Measurements from ENCODE around the gene FPGS.

Gene FPGS

DNA sequence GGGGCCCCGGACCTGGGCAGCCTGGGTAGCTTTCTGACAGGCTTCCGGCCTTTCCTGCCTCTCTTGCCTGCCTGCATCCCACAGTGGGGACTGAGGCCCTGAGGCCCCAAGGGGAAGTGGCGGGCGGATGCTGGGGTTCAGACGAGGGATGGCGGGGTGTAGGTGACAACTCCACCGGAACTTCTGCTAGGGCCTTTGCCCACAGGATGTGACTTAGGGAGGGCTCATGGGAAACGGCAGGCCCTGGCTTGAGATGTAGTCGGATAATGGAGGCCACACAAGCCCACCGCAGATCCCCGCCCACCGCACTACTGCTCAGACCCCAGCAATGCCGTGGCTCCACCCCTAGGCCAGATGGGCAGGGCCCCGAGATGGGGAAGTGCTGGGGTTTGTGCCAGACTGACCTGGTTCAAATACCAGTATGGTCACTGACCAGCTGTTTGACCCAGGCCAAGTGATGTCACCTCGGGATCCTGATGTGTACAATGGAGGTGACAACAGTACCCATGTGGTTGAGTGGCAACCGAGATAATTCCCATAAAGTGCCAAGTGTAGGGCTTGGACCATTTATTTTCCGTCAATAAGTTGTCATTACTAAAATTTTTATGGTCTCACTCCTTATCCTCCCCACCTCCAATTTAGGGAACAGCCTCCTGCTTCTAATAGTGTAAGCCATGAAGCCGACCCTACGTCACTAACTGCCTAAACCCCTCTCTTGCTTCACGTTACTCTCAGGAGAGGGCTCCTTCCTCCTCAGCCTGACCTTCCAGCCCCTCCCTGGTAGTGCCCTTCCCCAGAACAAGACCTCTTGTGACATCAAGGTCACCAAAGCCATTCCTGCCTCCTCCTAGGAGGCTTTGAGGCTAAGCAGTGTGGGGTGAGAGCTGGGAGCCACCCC is 19.3 kb upstream of the FPGS start:
- DNase-seq: no peak
- Mint-ChIP-seq H3K4me3 (no peak overlapping the region), H3K36me3 (ENCODE audit: low read depth) (peaks cover 11% of the 10 kb centered on the region)

DNA sequence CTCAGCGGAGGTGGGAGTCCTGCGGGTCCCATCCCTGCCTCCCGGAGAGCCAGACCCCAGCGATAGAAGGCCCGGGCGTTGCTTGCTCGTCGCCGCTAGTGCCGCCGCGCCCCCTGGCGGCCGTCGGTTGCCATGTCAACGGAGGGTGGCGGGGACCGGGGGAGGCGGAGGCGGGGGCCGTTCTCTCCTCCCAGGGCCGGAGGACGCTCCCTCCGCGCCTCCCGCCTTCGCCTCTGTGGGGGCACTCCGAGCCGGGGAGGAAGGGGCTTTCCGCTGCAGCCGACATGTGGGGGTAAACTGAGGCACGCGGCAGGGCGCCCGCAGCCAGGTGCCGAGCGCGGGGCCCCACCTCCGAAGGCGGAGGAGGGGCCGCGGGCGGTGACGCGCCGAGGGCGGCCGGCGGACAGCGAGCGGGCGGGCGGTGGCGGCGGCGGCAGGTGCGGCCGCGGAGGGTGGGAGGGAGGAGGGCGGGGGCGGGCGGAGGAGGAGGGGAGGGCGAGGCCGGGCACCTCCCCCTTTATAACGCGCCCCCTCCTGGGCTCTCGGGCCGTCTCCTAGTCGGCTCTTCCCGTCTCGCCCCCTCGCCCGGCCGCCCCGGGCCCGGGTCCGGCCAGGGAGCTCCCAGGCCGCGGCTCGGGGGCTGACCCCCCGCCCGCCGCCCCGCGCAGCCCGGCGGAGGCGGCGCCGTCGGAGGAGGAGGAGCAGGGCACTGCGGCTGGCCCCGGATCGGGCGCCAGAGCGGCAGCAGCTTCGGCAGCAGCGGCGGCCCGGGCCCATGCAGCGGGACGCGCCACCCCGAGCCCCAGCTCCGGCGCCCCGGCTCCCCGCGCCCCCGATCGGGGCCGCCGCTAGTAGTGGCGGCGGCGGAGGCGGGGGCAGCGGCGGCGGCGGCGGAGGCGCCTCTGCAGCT is 17.4 kb upstream of the FPGS start:
- peak; percentile 89 for DNase-seq
- H3K27me3 Mint-ChIP-seq (ENCODE audit: low read depth, poor library complexity): peaks cover 9% of the 10 kb centered on the region
- H3K27ac Mint-ChIP-seq: no peak overlapping the region
- H3K4me3 Mint-ChIP-seq: peak overlapping the region; percentile 96
- TF ChIP-seq, protein P1, sequence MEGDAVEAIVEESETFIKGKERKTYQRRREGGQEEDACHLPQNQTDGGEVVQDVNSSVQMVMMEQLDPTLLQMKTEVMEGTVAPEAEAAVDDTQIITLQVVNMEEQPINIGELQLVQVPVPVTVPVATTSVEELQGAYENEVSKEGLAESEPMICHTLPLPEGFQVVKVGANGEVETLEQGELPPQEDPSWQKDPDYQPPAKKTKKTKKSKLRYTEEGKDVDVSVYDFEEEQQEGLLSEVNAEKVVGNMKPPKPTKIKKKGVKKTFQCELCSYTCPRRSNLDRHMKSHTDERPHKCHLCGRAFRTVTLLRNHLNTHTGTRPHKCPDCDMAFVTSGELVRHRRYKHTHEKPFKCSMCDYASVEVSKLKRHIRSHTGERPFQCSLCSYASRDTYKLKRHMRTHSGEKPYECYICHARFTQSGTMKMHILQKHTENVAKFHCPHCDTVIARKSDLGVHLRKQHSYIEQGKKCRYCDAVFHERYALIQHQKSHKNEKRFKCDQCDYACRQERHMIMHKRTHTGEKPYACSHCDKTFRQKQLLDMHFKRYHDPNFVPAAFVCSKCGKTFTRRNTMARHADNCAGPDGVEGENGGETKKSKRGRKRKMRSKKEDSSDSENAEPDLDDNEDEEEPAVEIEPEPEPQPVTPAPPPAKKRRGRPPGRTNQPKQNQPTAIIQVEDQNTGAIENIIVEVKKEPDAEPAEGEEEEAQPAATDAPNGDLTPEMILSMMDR (IDR thresholded peaks at IDR 0.05): peak; percentile 79
- peaks cover 29% of the 10 kb centered on the region for H3K36me3 Mint-ChIP-seq (ENCODE audit: low read depth)
- H3K4me1 Mint-ChIP-seq: peaks cover 37% of the 10 kb centered on the region
- no peaks in the 10 kb centered on the region for H3K9me3 Mint-ChIP-seq

More for the DNA sequence above, 19.3 kb upstream of the FPGS start:
- TF ChIP-seq, protein P1 (IDR thresholded peaks at IDR 0.05): no peak
- H3K9me3 Mint-ChIP-seq: no peaks in the 10 kb centered on the region
- peaks cover 6% of the 10 kb centered on the region for H3K27me3 Mint-ChIP-seq (ENCODE audit: low read depth, poor library complexity)
- H3K4me1 Mint-ChIP-seq: peaks cover 46% of the 10 kb centered on the region
- no peak overlapping the region for H3K27ac Mint-ChIP-seq

DNA sequence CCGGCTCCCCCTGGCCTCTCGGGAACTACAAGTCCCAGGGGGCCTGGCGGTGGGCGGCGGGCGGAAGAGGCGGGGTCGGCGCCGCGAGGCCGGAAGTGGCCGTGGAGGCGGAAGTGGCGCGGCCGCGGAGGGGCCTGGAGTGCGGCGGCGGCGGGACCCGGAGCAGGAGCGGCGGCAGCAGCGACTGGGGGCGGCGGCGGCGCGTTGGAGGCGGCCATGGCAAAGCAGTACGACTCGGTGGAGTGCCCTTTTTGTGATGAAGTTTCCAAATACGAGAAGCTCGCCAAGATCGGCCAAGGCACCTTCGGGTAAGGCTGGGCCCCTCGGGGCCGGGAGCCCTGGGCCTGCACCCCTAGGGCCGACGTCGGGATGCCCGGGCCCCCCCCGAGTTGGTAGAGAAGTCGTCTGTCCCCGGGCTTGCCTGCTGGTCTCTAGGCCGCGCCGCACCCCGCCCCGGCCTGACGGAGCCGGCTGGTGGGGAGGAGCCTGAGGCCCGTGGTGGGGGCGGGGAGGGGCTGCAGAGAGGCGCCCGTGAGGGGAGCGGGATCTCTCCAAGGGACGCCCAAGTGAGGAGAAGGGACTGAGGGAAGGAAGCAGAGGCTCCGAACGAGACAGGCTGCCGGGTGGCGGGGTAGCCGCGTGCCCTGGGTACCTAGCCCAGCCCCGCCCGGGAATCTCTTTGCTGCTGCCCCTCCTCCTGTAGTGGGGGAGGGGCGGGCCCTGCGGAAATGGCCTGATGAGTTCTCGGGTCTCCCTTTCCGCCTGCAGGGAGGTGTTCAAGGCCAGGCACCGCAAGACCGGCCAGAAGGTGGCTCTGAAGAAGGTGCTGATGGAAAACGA is 16.5 kb upstream of the FPGS start, which contains the start of gene CDK9:
TSS of gene CDK9 (plus strand) at position 102 of the 840 bp plus-strand sequence. CDS start at position 217, 115 bp downstream.
- H3K9me3 Mint-ChIP-seq: no peaks in the 10 kb centered on the region
- peak within 1 kb of the TSS; percentile 88 for H3K27ac Mint-ChIP-seq
- H3K27me3 Mint-ChIP-seq (ENCODE audit: low read depth, poor library complexity): peaks cover 10% of the 10 kb centered on the region
- peaks cover 37% of the 10 kb centered on the region for H3K4me1 Mint-ChIP-seq
- peak; percentile 96 for DNase-seq
- peaks cover 35% of the 10 kb centered on the region for H3K36me3 Mint-ChIP-seq (ENCODE audit: low read depth)
- TF ChIP-seq, protein P1 (IDR thresholded peaks at IDR 0.05): no peak
- H3K4me3 Mint-ChIP-seq: peak within 1 kb of the TSS; percentile 96

DNA sequence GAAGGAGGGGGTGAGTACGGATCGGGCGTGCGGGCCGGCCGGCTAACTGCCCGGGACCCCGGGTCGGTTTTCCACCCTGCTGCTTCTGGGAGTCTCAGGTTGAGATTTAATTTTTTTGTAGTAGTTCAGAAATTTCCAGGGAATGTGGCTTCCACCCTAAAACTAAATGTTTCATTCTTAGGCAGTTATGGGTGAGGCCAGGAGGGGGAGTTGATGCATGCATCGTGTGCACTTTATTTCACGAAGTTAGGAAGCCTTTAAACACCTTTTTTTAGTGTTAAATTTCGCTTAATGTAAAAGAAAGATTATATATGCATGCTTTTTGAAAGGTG is 15.9 kb upstream of the FPGS start:
- Mint-ChIP-seq H3K36me3 (ENCODE audit: low read depth) (peaks cover 41% of the 10 kb centered on the region), H3K27ac (peak overlapping the region; percentile 88), H3K9me3 (no peaks in the 10 kb centered on the region), H3K4me3 (peak overlapping the region; percentile 96), H3K4me1 (peaks cover 35% of the 10 kb centered on the region), H3K27me3 (ENCODE audit: low read depth, poor library complexity) (peaks cover 10% of the 10 kb centered on the region)
- TF ChIP-seq, protein P1 (IDR thresholded peaks at IDR 0.05): peak; percentile 36
- no peak for DNase-seq

DNA sequence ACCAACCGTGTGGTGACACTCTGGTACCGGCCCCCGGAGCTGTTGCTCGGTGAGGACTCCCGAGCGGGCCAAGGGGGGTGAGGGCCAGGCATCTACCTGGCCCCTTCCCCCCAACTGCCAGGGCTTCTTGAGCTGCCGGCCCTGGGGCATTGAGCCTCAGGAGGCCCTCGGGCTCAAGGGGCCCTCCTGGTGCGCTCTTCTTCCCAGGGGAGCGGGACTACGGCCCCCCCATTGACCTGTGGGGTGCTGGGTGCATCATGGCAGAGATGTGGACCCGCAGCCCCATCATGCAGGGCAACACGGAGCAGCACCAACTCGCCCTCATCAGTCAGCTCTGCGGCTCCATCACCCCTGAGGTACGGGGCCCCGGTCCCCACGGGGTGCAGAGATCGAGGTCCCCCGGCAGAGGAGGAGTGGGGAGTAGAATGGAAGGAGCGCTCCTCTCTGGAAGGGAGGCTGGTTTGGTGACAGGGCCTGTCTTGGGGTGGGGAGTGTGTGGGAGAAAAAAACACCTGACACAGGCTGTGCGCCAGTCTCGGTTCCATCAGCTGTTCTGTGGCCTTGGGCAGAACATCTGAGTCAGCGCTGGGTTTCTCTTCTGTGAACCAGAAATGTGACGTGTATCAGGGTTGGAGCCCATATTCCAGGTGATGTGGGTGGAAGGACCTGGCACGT is 14.2 kb upstream of the FPGS start:
- H3K36me3 Mint-ChIP-seq (ENCODE audit: low read depth): peaks cover 41% of the 10 kb centered on the region
- no peaks in the 10 kb centered on the region for H3K9me3 Mint-ChIP-seq
- TF ChIP-seq, protein P1 (IDR thresholded peaks at IDR 0.05): no peak
- H3K27ac Mint-ChIP-seq: no peak overlapping the region
- H3K27me3 Mint-ChIP-seq (ENCODE audit: low read depth, poor library complexity): peaks cover 10% of the 10 kb centered on the region
- peaks cover 31% of the 10 kb centered on the region for H3K4me1 Mint-ChIP-seq
- no peak overlapping the region for H3K4me3 Mint-ChIP-seq
- DNase-seq: no peak
